Regular cardiac myocyte (primary cell): ENCODE results near the gene GTSE1. TPM values are rescaled to one million over a fixed set of nuclear protein-coding genes. Genes with fewer than 3 reads are reported as not detected.

Experiments
- total RNA-seq: library from RNA; depleted of rRNA; stranded (reverse); fragments of >200 nt; gene quantifications from 2 replicates; pipeline ENCODE4 v1.2.3, GENCODE V29; 2014

GTSE1 gene, protein sequence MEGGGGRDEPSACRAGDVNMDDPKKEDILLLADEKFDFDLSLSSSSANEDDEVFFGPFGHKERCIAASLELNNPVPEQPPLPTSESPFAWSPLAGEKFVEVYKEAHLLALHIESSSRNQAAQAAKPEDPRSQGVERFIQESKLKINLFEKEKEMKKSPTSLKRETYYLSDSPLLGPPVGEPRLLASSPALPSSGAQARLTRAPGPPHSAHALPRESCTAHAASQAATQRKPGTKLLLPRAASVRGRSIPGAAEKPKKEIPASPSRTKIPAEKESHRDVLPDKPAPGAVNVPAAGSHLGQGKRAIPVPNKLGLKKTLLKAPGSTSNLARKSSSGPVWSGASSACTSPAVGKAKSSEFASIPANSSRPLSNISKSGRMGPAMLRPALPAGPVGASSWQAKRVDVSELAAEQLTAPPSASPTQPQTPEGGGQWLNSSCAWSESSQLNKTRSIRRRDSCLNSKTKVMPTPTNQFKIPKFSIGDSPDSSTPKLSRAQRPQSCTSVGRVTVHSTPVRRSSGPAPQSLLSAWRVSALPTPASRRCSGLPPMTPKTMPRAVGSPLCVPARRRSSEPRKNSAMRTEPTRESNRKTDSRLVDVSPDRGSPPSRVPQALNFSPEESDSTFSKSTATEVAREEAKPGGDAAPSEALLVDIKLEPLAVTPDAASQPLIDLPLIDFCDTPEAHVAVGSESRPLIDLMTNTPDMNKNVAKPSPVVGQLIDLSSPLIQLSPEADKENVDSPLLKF
- total RNA-seq: 0.56 and 11.3 TPM in 2 replicates

DNA sequence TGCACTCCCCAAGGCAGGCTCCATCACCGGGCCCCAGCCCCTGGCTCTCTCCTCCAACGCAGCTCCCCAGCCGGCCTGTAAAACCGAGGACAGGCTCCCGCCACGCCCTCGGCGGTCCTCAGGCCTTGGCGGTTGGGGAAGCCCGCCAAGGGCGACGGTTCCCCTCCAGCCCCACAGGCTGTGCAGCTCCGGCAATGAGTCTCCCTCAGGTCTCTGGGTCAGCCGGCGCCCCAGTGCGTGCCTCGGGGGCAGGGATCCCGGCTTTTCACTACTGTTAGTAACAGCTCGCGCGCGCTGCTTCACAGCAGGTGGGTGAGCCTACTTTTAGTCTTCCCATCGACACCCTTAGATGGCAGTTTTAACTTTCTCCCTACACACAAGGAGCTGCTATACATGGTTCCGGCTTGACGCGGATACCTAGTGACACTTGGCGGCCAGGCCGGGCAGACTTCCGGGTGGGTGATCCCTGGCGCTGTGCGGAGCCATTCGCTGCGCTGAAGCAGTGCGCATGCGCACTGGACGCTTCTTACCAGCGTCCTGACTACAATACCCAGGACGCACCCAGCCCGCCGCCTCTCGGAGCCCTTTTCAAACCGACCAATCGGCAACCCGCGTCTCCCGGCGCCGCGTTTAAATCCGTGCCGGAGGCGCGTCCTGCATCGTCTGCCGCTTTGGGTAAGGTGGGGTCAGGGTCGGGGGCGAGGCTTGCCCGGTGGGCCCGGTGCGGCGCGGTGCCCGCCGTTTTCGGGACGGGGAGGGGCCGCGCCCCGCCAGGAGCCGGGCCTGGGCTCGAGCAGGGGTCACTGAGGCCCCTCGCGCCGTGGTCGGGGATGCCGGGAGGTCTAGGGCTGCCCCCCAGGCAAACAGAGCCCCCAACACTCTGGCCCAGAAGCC is at the start of gene GTSE1:
Gene GTSE1, plus strand, starts transcription at position 614 of the 894 bp plus-strand sequence. CDS start 531 bp downstream, outside the sequence.

DNA sequence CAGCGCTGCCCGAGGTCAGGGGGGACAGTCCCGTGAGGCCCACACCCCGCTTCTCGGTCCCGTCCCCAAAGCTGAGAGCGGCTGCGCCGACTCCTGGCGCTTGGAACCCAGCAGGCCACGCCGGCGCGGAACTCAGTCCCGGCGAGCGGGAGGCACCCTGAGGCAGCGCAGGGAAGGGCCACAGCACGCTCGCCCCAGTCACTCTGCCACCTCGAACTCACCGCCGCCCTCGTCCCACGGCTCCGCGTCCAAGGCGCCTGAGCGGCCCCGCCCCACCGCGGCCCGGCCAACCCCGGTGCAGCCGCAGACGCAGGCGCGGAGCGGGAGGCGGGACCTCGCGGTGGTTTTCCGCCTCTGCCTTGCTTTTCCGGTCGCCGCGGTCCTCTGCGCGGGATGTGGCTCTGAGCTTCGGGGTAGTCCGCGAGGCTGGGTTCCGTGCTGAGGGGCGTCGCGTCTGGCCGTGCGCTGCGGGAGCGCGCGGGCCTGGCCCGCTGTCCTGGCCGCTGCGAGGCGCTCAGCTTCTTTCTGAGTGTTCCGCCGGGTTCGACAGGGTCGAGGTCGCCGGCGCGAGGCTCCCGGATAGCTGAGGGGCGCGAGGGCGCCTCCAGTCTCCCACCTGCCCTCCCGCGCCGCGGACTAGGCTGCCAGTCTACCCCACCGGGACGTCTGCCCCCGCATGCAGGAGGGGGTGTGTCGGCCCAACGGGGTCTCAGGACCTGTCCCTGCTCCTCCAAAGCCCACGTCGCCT is 46.5 kb upstream of the GTSE1 start, which contains the start of gene CDPF1:
Gene CDPF1, minus strand, starts transcription at position 259 of the 748 bp plus-strand sequence. CDS start 2,009 bp downstream, outside the sequence.

DNA sequence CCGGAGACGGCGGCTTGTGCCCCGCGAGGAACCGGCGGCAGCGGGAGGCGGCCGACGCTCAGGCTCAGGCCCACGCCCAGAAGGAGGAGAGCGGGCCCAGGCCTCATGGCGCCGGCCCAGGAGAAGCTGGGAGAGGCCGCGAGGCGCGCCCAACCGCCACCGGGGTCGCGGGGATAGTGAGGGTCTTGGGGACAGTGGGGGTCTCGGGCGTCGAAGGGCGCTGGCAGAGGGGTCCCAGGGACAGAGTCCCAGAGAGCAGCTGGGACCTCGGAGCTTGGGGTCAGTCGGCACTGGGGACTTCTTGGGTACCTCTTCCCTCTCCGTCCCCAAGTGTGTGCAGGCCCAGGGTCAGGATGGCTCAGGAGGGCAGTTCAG is 33.5 kb upstream of the GTSE1 start, which contains the start of gene PKDREJ:
Gene PKDREJ, minus strand, starts transcription at position 128 of the 375 bp plus-strand sequence. Its CDS starts 21 bp downstream, at position 107.

DNA sequence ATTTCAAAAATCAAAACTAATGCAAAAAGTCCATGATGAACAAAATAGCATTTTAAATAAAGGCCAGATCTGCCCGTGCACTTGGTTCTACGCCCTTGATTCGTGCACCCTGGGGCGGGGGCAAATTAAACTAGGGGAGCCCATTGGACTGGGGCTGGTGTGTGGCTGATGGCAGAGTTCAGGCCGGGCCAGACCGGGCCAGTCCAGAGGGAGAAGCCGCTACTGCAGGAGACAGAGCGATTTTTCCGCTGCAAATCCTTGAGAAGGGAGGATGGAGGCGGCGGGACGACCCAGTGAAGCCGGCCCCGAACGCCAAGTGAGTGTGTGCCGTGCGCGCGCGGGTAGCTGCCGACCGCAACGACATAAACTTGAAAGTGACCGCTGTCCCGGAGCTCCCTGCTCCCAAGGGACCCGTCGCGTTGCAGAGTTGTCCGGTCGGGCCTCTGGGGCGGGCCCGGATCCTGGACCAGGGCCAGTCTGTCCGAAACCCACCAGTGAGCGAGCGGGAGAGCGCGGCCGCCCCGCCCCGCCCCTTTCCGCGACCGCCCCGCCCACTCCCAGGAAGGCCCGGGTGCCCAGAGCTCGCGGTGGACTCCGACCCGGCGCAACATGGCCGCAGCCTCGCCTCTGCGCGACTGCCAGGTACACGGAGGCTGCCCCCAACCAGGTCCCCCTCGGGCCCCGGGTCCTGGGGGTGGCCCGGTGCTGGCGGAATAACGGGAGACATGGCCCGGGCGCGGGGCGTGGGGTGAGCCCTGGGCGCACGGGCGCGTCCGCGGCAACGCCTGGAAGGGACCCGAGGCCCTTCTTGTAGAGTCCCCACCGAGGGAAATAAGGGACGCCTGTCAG is 29.0 kb upstream of the GTSE1 start, which contains the start of gene TTC38:
Gene TTC38, plus strand, starts transcription at position 578 of the 849 bp plus-strand sequence. Its CDS starts 32 bp downstream, at position 610.

DNA sequence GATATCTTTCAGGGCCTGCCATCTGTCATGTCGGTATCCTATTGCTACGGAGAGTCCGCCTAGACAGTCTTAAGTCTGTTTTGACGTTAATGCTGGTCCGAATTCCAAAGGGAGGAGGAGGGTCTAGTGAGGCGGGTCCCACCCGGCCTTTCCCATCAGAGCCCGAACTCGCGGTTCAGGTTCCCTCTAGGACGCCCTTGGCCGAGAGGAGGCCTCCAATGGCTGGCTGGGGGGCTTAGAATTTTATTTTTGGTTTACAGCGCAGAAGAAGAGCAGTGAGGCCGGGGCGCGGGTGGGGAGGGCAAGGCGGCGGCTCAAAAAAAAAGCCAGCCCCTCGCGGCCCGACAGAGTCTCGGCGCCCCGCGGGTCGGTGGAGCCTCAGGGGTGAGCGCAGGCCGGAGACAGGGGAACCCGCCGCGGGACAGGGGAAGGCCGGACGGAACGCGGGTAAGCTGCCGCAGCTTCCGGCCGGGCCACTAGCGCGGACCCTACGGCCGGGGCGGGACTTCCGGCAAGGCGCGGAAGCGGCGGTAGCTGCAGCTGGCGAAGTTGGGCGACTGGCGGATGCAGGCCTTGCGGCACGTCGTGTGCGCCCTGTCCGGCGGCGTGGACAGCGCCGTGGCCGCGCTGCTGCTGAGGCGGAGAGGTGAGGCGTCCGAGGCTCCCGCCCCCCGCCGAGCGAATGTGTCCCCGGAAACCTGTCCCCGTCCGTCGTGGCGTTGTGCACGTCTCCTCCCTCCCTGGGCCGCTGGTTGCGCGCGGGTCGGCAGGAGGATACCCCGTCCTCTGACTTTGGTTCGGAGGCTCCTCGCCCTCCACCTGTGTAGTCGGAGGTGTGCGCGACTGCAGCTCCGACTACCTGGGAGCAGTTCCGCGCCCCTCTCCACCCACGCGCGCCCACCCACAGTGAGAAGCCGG is 38.8 kb downstream of the GTSE1 start, which contains the start of gene TRMU:
Gene TRMU, plus strand, starts transcription at position 514 of the 918 bp plus-strand sequence. Its CDS starts 51 bp downstream, at position 565.

Other genes with a start within 250 kb of the GTSE1 start
- gene PPARA, start 146.3 kb upstream of the GTSE1 start, total RNA-seq: 10.5 and 16.9 TPM in 2 replicates
- 7.5 and 9.9 TPM in 2 replicates for gene CDPF1, start 46.6 kb upstream of the GTSE1 start, total RNA-seq
- gene PKDREJ, start 33.5 kb upstream of the GTSE1 start, total RNA-seq: under 0.01 TPM in 1 of 2 replicates, not detected in the other
- gene TTC38, start 28.9 kb upstream of the GTSE1 start, total RNA-seq: 15.5 and 23.0 TPM in 2 replicates
- gene TRMU, start 38.8 kb downstream of the GTSE1 start, total RNA-seq: 30.2 and 34.3 TPM in 2 replicates
- 0.58 and 2.0 TPM in 2 replicates for gene CELSR1, start 240.8 kb downstream of the GTSE1 start, total RNA-seq